ENCODE measurements around the gene SSX2. TPM values are rescaled to one million over a fixed set of nuclear protein-coding genes. Genes with fewer than 3 reads are reported as not detected.
"Not testable (repeated sequence)": the region's sequence is repeated elsewhere in the genome, so short reads cannot be mapped to it uniquely, and the experiment has no call there.

The SSX2 gene, protein sequence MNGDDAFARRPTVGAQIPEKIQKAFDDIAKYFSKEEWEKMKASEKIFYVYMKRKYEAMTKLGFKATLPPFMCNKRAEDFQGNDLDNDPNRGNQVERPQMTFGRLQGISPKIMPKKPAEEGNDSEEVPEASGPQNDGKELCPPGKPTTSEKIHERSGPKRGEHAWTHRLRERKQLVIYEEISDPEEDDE
- total RNA-seq: not detected
- long read RNA-seq: 0 reads

DNA sequence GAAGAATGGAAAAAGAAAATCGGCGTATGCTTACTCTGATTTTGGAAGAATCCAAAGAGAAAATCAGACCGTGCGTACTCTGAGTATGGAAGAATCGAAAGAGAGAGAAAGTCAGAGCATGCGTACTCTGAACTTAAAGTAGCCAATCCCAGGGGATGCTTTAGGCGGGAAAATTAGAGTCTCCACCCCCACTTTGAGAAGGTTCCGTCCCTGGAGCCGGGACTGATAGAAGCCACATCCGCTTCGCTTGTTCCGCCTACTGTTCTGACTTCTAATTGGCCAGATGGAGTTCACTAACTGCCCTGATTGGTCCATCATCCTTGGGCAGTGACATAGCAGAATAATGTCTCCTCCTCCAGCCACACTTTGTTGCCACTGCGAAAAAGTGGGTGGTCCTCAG, at the start of gene SSX2:
SSX2 (minus strand) TSS at position 101 of the 400 bp plus-strand sequence. CDS start 1,429 bp downstream, outside the sequence.
- intact Hi-C loops (cut with DNase I); DNase-seq: not testable (repeated sequence)

DNA sequence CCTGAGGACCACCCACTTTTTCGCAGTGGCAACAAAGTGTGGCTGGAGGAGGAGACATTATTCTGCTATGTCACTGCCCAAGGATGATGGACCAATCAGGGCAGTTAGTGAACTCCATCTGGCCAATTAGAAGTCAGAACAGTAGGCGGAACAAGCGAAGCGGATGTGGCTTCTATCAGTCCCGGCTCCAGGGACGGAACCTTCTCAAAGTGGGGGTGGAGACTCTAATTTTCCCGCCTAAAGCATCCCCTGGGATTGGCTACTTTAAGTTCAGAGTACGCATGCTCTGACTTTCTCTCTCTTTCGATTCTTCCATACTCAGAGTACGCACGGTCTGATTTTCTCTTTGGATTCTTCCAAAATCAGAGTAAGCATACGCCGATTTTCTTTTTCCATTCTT, 44.0 kb upstream of the SSX2 start, which contains the start of gene SSX2B:
SSX2B (plus strand) TSS at position 301 of the 400 bp plus-strand sequence. CDS start 1,429 bp downstream, outside the sequence.
- intact Hi-C loops (cut with DNase I); ATAC-seq (ENCODE audit: poor library complexity); DNase-seq: not testable (repeated sequence)

More for the DNA sequence above, at the start of gene SSX2:
- not testable (repeated sequence) for ATAC-seq (ENCODE audit: poor library complexity)

DNA sequence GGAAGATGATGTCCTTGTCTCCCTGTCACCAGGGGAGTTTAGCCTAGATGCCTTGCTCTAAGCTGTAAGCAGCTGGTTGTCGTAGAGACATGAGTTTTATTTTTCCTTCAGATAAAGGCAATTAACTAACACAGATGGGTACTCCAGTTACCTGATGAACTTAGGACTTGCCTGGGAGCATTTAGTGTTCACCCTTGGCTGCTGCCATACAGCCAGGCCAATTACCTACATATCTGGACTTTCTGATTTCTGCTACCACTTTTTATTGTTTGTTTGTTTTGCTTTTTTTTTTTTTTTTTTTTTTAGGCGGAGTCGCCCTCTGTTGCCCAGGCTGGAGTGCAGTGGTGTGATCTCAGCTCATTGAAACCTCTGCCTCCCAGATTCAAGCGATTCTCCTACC, 14.9 kb downstream of the SSX2 start:
- DNase-seq; intact Hi-C loops (cut with DNase I); ATAC-seq (ENCODE audit: poor library complexity): not testable (repeated sequence)

DNA sequence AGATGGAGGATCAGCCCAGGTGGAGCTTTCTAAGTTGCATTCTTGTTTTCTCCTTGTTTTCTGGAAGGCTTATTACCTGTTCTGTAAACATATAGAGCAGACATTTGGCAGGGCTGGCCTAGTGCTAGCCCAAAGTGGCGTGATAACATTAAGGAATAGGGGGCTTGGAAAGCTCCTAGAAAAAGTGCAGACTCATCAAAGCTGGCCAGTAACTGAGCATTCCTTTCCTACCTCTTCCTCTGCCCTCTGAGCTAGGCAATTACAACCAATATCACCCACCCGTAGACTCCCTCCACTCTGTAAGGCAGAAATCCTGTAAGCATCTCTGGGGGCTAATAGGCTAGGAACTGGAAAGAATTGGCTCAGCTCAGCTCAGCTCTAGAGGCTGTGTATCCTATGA, 44.8 kb downstream of the SSX2 start:
- ATAC-seq (ENCODE audit: poor library complexity); intact Hi-C loops (cut with DNase I); DNase-seq: not testable (repeated sequence)

DNA sequence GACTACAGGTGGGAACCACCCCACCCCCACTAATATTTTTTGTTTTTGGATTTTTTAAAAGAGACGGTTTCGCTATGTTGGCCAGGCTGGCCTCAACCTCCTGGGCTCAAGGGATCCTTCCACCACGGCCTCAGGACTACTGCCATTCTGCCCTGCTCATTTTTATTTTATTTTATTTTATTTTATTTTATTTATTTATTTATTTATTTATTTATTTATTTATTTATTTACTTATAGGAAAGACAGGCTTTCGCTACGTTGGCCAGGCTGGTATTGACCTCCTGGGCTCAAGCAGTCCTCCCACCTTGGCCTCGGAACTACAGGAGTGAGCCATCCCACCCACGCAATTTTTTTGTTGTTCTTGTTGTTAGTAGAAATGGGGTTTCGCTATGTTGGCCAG, 51.5 kb downstream of the SSX2 start:
- DNase-seq; ATAC-seq (ENCODE audit: poor library complexity); intact Hi-C loops (cut with DNase I): not testable (repeated sequence)

DNA sequence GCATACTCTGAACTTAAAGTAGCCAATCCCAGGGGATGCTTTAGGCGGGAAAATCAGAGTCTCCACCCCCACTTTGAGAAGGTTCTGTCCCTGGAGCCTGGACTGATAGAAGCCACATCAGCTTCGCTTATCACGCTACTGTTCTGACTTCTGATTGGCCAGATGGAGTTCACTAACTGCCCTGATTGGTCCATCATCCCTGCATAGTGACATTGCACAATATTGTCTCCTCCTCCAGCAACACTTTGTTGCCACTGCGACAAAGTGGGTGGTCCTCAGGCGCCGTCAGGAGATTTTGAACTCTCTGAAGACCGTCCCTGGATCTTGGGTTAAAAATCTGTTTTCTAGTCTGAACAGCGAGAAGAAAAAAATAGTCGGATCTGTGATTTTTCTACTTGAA, 52.2 kb downstream of the SSX2 start, which contains the start of gene SSX7:
SSX7 (minus strand) TSS at position 101 of the 400 bp plus-strand sequence. CDS start 1,428 bp downstream, outside the sequence.
- DNase-seq; intact Hi-C loops (cut with DNase I); ATAC-seq (ENCODE audit: poor library complexity): not testable (repeated sequence)

DNA sequence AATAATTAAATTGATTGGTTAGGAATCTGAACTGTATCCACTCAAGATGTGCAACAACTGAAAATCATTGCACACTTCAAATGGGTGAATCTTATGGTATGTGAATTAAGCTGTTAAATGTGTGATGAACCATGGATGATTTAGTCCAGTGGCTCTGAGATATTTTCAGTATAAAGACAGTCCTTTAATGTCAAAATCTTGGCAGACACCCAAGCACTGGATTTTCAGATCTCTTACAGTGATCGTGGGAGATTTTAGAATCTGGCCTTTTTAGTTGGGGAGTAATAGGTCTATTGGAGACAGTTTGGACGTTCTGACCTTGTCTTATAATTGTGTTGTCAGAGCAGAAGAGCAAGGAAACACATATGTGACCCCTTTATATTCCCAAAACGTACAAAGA, 56.3 kb downstream of the SSX2 start:
- ATAC-seq (ENCODE audit: poor library complexity); DNase-seq; intact Hi-C loops (cut with DNase I): not testable (repeated sequence)

DNA sequence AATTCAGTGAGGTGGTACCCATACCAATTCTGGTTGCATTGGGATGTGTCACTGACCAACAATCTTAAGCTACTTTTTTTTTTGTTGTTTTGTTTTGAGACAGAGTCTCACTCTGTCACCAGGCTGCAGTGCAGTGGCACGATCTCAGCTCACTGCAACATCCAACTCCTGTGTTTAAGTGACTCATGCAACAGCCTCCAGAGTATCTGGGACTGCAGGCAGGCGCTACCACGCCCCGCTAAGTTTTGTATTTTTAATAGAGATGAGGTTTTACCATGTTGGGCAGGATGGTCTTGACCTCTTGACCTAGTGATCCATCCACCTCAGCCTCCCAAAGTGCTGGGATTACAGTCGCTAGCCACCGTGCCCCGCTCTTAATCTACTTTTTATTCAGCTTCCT, 58.0 kb downstream of the SSX2 start:
- ATAC-seq (ENCODE audit: poor library complexity); intact Hi-C loops (cut with DNase I); DNase-seq: not testable (repeated sequence)

Other genes starting within 250 kb of the SSX2 start
- gene XAGE1A, start 211.4 kb downstream of the SSX2 start, total RNA-seq: not detected
- not detected for gene XAGE1B, start 190.1 kb downstream of the SSX2 start, total RNA-seq
- not detected for gene SSX7, start 52.3 kb downstream of the SSX2 start, total RNA-seq
- gene SSX2B, start 44.1 kb upstream of the SSX2 start, total RNA-seq: not detected
- not detected for gene SPANXN5, start 90.2 kb upstream of the SSX2 start, total RNA-seq
- gene XAGE5, start 104.1 kb upstream of the SSX2 start, total RNA-seq: not detected
- not detected for gene XAGE3, start 160.9 kb upstream of the SSX2 start, total RNA-seq
- gene FAM156B, start 190.2 kb upstream of the SSX2 start, total RNA-seq: 5.6 TPM